NB4 (cell line): ENCODE results near the gene RMI2.

Source experiments
- CTCF ChIP-seq: IDR thresholded peaks from one replicate; pipeline ENCODE4 v1.5.1; 2012; ENCODE audit warnings: low read depth, low read length
- MAX ChIP-seq: IDR thresholded peaks from 2 replicates; pipeline ENCODE4 v1.6.1; 2011; ENCODE audit warnings: low read depth, low read length
- POLR2A ChIP-seq: IDR thresholded peaks from 2 replicates; pipeline ENCODE4 v1.6.1; 2011; ENCODE audit warnings: mild to moderate bottlenecking; ENCODE audit not compliant: insufficient read length; ENCODE audit errors: extremely low read depth

- TF ChIP-seq POLR2A (no peak), CTCF (no peak), MAX (no peak; the same call in 1 of the 2 replicates)
Measured at GRCh38 chr16:11306997-11307638, 38.1 kb upstream of the RMI2 start.
